Measurements from ENCODE around the gene TBX15.
A peak's percentile ranks its signal among the peaks of the same experiment; 100 is the strongest.

The TBX15 gene

DNA sequence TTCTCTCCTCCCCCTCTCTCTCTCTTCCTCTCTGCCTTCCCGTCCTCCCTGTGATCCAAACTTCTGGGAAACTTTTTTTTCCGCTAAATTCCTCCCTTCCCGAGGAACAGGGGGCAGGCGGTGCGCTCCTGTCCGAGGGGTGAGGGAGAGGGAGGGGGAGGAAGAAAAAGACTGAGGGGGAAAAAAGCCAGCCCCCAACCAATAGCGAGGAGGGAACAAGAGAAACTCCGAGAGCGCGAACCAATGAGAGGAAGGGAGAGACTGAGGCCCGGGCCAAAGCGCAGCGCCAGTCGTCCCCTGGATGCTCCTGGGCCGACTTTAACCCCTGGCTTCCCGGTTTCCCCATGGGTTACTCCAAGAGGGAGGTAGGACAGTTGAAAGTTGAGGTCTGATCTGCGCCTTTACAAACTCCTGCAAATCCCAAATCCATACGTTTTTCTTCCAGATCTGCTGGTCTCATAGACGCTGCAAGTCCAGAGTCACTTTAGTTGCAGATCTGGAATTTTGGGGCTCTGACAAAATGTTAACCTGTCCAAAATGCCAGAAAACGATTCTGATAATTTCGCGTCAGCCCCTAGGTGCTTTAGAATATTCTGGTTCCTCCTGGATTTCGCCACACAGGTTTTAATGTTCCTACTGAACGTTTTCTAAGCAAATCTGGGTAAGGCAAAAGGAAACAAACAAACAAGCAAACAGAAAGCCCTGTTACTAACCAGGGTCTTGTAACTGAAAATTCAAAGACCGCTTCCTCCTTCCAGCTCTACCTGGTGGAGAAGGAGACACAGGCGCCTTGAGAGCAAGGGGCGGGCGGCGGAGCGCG, at the start of gene TBX15:
Gene TBX15 (minus strand): TSS at position 158 of the 820 bp plus-strand sequence. CDS start 548 bp downstream, outside the sequence.
- no peak for DNase-seq

DNA sequence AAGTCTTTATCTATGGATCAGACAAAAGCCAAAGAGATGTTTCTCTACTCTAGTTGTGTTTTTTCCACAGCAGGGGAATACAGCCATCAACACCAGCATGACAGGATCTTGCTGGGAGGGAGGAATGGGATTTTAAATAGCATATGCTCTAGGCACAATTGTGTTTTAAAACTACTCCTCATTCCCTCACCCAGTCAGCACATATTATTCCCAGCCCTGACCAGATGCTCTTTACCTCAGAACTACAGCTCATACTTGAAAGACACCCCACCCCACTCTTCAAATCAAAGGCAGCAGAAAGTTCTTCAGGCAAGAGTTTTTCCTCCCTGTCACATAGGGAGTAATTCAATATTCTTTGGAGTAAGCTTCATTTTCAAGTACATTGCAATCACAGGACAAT, 46.2 kb upstream of the TBX15 start:
- no peak for DNase-seq

DNA sequence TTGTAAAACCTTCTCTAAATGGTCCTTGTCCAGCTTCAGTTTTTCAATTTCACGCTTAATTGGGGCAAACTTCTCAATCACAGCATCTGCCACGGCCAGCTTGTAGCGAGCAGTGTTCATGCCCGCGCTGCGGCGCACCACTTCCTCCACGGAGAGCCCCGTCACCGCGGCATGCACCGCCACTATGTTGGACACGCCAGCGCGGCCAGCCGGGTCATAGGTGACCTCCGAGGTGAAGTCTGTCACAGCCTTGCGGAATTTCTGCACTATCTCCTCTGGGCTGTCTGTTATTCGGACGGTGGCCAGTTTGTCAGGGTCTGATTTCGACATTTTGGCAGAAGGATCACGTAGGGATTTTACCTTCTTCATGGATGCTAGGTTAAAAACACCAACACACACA, 44.8 kb upstream of the TBX15 start:
- no peak for DNase-seq

DNA sequence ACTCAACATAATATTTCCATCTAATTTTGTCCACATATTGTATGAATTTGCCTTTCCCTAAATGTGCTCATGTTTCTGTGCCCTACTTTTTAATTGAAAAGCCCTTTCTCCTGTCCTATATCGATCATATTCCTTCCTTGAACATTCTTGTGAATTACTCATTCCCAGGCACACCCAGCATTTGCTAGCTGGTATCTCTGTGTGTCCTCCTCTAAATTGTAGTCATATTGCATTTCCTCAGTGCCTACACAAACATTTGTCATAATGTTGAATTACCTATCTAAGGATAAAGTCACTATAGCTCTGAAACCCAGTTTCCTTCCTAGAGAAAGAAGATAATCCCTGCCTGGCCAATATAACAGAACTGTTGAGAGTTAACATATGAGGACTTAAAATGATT, 39.6 kb upstream of the TBX15 start:
- DNase-seq = no peak

DNA sequence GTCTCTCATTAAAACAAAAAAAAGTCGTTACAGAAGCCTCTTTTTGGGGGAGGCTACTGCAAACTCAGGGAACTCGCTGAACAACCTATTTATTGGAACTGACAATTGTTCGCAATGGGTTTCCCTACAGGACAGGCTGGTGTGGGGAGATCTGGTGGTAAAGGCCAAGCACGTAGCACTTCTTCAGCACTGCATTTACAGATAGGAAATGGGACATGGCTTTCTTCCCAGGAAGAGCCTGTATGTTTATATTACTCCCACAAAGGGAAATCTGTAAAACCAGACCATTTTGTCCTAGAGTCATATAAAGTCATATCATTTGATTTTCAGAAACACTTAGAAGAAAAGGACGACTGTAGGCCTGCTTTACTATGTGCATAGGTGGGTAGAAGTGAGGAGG, 38.8 kb upstream of the TBX15 start:
- DNase-seq = no peak

DNA sequence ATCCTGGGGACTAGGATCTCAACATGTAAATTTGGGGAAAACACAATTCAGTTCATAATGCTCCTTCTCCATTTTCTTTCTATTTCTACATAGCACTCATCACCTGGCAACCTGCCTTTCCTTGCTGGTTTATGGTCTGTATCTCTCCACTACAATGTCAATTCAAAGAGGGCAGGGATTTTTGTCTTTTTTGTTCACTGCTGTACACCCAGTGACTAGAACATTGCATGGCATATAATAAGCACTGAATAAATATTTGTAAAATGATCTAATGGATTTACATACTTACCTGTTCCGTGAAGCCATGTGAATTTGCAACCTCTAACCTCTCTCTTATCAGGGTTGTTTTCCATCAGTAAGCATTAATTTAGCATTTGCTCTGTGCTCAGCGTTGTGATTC, 27.4 kb upstream of the TBX15 start:
- DNase-seq = no peak

DNA sequence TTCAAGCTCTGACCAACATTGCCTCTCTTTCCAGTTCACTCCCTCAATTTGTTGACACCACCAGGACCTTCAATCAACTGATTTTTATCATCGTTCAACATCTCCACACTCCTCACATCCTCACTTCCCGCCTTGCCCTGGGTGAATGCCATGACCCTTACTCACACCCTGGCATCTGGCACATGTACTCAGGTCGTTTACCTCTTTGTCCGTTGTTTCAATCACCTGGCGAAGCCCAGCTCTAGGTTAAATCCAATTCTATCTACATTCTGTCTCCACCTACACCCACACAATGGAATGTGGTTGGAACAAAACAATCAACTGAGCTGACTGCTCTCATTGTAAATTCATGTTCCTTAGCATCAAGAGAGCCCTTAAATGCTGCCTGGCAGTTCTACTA, 24.2 kb upstream of the TBX15 start:
- no peak for DNase-seq

DNA sequence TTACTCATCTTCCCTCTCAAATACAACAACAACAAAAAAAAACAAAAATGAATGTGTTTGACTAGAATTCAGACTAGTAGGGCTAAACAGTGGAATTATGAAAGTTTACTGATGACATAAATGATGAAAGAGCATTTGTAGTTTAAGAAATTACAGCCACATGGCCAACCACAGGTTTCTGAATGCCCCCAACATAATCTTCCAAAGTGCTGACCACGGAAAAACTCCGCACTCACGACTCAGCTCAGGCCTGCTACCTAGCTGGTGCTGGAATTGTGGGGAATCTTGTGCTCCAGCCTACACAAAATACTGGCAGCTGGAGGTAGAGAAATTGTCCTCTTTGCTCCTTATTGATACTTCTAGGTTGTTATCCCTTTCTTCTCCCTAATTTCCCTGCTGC, 23.6 kb upstream of the TBX15 start:
- no peak for DNase-seq

DNA sequence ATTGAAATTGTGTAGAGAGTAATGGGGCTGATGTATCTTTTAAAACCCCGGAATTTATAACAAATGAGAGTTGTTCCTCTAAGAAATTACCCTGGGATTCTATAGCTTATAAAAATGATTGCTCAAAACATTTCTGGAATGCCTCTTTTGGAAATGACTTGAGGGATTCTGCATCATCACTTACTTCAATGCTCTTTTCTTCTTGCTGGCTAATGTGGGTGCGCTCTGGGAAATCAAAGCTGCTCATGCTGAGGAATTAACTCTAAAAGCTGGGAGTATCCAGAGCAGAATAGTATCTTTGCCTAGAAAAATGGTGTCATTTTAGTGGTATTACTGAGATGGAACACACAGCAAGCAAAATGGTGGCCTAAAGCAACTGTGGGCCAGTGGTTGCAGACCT, 23.0 kb upstream of the TBX15 start:
- no peak for DNase-seq

DNA sequence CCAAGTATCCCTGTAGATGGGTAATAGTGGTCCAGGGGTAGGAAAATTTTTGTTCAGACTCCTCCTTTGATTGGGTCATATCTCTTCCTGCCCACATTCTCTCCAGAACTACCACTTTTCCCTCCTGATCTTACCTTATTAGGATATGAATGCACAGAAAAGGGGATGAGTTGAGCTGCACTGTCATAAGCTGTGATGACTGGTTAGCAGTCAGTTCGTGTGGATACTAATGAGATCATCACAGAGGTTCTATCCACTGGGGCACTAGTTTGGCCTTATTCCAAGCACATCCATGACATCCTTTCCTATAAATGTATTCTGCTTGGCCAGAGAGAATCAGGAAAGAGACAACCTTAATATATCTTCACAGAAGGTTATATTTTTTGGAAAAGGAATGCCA, 22.1 kb upstream of the TBX15 start:
- DNase-seq = no peak

DNA sequence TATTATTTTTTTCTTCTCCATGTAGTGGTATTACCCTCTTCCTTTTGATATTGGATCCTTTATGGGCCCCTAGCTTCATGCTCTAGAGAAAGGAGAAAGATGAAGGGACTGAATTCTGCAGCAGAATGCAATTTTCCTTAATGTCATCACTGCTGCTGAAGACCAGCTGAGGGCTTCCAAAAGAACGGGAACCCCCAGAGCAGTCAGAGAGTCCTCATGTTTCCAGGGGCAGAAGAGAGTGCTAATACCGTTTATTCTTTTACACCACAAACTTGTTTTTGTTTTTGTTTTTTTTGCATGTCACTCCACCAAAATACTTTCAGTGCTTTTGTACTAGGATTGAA, 21.1 kb upstream of the TBX15 start:
- DNase-seq = no peak

DNA sequence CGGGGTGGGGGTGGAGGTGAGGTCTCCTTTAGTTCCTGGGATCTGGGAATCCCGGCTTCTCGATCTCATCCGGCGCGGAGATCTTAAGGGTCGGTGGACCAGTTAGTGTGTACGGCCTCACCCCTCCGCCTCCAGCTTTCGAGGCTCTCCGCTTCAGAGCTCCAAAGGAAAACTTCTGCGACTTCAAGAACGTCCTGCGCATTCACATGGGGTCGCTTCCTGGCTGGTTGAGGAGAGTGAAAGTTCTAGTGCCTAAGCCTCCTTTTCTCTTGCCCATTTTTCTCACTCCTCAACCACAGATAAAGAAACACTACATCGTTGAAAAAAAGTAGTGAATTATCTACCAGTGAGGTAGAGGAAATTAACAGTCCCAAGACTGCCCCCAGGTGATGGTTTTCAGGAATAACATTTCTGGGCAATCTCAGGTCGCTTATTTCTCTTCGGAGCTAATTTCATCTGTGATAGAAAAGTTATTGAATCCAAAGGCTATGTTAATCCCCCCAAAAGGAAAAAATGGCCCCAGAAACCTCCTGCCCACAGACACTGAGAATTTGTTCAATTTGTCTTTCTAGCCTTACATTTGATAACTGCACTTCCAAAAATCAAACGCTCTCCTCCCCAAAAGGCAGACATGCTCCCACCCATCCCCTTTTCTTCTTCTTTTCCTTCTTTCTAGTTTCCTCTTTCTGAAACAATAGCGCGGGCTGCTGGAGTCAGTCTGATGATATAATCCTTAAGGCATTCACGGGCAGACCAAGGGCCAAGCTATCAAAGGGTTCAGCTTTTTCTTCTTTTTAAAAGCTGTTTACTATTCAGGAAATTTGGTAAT, 20.6 kb upstream of the TBX15 start:
- DNase-seq = peak; percentile 56

DNA sequence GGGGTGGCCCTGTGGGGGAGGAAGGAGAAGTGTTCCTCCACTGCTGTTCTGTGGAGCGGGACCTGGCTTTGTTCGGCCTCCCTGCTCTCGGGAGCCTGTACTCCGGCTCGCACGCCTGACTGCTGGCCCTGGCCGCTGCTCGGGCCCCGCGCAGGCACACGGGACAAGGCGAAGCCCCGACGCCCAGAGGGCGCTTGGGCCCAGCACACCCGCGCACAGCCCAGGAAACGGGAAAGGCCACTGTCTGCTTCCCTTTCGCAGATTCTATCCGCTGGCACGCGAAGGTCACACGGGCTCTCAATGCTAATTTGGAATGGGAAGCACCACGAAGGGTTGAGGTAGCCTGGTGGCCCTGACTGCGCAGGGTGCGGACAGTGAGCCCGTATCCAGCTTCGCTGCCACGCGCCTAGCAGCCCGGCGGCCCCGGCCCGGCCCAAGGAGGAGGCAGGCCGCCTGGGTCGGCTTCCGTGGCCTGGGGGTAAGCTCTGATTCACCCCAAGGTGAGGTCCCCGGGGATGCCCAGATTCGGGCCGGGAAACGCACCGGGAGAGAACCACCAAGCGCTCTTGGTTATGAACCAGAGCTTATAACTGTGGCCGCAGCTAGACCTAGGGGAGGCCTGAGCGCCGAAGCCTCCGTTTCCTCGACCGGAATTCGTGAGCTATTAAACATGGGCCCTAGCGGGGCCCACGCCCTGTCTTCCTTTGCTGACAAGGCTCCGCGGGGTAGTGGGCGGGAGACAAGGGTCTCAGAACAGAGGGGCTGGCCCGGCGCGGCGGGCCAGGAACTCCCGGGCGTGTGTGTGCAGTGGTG, 19.7 kb upstream of the TBX15 start:
- no peak for DNase-seq

DNA sequence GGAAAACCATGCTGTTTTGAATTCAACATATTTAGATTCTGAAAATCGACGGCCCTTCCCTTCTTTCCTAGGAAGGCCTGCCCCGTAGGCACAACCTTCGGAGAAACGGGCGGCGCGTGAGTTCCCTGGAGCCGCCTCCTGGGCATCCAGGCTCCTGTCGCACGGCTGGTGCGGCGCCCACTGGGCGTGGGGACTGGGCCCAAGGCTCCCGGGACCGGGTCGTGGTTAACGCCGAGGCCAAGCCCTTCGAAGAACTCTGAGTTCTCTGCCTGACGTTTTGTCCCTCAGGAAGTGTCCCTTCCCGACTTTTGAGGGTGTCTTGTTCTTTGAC, 19.2 kb upstream of the TBX15 start:
- no peak for DNase-seq

DNA sequence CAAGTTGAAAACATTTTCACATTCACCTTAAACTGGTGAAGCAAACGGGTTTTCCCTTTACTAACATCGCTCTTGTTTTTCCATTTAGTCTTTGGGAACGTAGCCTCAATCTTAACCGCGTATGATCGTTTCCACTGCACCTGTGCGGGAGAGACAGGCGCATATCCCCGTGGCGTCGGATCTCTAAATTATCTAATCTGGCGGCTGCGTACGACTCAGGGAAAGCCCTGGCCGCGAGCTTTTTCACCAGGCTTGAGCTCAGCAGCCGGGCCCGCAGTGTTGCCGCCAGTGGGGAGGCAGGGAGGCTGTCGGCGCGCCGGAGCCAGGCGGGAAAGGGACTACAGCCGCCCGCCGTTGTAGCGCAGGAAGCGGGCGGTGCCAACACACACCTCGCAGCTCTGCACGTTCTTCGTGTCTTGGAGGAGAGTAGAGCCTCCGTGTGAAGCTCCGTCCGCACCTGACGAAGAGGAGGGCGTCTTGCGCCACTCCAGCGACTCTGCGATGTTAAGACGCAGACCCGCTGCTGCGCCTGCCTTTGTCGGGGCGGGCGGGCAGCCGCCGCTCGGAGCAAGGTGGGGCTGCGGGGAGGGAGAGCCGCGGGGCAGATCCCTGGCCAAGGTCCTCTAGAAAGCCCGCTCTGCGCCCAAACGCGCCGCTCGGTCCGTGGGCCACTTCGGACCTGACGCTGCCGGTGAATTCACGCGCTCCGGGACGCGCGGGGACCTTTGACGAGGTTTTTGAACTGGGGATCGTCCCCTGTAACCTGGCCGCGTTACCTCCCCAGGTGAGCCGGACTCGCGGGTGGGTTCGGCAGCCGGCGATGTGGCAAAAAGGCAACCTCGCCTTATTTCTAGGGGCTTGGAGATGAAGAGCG, 18.5 kb upstream of the TBX15 start:
- no peak for DNase-seq

DNA sequence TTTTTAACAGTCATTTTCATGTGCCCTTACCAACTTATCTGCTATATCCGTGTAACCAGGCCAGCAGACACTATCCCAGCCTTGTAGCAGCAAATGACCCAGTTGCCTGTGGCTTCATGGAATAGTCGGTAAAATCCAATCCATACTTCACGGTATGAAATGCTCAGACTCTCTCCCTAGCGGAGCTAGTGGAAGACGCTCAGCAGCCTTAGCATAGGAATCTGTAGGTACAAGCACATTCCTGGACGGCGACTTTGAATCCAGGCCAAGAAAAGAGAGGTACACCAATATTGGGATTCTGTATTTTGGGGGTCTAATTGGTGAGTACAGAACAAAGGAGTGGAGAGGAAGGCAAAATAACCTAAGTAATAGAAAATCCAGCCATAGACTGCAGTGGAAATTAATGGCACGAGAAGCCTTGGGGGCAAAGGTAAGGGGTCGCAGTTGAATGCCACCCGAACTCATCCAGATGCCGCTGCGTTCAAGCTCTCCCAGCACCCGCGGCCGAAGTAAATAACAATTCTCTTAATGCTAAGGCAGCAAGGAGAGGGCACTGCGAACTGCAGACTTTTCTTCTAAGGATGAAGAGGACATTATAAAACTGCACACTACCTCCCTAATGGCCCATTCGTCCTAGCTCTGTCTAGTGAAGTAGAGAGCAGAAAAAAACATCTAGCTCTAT, 17.7 kb upstream of the TBX15 start:
- no peak for DNase-seq

DNA sequence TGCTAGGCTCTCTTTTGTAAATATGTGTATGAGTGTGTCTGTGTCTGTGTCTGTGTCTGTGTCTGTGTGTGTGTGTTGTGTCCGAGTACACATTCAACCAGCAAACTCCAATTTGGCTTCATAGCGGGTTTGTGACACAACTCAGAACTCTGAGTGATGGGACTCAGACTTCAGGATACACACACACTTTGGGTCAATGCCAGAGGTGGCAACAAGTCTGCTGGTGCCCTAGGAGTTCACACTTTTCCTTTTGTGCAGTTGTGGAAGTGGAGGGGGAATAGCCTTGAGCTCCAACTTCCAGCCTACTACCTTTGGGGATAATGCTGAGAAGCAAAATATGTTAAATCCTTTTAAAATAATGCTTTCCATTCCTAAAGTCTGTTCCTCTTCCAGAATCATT, 16.6 kb upstream of the TBX15 start:
- no peak for DNase-seq

DNA sequence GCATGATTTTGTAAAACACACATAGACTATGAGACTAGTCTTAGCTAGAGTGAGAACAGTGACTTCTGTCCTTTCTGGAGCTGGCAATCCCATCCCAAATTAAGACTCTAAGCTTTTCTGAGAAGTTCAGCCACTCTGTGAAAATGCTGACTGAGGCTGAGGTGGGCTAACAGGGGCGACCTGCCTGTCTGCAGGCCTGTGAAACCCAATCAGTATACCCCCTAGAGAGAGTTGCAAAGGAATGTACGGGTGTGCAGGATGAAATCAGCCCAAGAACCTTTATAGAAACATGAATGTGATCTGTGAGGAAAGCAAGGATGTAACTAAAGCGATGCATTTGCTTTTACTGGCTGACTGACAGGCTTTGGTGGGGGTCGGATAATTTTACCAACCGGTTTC, 16.0 kb upstream of the TBX15 start:
- DNase-seq = no peak

DNA sequence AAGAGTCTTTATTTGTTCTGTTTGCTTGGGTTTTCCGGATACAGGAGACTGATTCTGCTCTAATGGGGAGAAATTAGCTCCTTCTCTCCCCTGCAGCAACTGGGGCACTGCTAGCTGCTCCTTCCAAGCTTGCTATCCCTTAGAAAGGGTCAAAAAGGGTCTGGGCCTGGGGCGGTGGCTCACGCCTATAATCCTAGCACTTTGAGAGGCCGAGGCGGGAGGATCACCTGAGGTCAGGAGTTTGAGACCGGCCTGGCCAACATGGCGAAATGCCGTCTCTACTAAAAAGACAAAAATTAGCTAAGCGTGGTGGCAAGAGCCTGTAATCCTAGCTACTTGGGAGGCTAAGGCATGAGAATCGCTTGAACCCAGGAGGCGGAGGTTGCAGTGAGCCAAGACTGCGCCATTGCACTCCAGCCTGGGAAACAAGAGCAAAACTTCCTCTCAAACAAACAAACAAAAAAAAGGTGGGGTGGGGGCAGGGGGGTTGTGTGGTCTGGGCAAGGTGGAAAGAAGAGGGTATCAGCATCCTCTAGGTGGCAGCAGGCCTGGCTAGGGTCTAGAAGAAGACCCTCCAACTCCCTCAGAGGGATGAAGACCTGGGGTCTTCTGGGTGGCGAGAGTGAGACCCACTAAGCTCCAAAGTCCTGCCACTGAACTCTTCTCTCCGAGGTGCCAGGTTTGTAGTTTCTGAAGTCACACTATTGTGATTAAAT, 15.4 kb upstream of the TBX15 start:
- DNase-seq = no peak

DNA sequence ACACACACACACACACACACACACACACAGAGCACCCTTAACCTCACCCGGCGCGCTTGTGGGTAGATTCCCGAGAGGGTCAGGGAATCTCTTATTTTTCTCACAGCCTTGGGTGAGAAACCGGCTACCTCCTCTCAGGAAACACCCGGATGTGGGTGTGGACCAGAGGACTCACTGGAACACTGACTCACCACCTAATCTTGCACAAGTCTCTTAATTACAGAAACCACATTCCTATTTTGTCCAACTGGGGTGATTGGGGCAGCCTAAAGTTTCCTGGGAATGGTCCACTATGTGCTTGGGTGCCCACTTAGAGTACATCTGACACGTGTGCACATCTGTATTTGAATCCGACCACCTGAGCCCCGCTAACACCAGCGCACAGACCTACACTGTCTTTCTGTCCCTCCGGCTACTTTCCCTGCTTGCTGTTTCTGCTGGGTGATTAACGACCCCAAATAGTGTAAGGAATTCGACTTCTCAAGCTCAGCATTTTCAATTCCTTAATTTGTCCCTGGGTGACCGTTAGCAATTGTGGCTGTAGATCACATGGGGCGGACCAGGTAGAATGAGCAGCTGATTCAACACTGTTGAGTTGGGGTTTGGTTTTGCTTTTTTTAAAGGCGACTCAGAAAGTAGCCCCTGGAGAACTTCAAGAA, 14.0 kb upstream of the TBX15 start:
- no peak for DNase-seq

All from NCI-H1092 (cell line).